GM19397 (cell line): ENCODE measurements around the gene GNAS-AS1.

Experiments
- ATAC-seq: cut with Tn5 transposase; IDR thresholded peaks from one replicate; pipeline ENCODE4 v1.9.1; 2021; ENCODE audit warnings: mild to moderate bottlenecking, moderate library complexity; ENCODE audit not compliant: unreplicated experiment

Gene GNAS-AS1

DNA sequence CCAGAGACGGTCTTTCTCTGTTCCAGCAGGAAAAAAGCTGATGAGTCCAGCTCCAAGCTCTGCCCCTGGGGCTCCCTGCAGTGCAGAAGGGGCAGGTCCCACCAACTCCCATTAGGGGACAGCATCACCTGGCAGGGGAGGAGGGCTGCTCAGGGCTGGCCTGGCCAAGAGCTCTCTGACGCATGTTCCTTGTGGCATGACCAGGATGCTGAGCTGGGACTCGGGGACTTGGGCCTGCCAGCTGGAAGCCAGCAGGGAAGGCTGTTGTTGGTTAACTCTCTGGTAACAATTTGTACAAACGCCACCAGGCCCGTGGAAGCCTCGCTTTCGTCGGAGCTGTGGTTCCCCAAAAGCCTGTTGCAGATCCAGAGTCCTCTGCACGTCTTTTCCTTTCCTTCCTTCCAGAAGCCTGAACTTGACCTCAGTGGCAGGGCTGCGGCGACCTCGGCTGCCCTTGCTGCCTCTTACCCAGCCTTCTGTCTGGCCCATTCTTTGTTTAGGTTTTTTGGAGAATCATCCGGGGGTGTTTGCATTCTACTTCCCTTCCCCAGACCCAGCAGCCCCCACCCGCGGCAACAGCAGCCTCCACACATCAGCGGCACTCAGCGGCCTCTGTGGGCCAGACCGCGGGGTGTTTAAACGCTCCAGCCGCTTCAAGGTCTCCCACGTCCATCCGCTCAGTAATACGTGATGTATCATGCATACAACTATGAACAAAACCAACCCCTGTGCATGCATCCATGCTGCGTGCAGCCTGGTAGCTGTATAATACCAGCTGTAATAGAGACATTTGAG lies 63.3 kb downstream of the GNAS-AS1 start:
- ATAC-seq = no peak

DNA sequence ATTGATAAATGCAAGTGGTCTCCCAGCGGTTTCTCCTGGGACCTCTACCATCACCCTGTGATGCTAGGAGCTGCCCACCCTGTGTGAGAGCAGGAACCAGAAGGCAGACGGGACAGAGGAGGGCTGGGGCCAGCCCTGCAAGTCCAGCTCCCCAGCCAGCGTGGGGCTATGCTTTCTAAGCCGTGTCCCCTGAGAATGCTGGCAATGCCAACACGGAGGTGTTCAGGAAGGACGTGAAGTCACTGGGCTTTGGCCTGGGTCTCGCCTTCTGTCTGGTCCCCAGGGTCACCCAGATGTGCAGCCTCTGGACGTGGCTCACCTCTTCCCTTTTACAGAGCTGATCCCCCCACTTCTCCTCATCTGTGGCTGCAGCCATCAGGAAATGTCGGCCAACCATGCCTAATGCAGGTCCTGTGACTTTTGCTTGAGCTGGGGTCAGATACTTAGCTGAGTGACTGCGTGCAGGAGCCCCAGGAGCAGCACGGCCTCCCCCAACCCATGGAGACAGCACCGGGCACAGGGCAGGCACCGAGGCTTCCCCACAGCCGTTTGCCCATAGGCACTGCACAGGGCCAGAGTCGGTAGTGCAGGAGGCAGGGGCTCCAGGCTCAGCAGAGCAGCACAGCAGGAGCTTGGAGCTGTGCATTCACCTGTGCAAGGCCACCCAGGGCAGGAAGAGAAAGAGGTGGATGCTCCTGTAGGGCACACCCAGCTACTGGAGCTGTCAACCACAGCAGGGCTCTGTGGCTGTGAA lies 66.2 kb downstream of the GNAS-AS1 start:
- ATAC-seq = no peak

DNA sequence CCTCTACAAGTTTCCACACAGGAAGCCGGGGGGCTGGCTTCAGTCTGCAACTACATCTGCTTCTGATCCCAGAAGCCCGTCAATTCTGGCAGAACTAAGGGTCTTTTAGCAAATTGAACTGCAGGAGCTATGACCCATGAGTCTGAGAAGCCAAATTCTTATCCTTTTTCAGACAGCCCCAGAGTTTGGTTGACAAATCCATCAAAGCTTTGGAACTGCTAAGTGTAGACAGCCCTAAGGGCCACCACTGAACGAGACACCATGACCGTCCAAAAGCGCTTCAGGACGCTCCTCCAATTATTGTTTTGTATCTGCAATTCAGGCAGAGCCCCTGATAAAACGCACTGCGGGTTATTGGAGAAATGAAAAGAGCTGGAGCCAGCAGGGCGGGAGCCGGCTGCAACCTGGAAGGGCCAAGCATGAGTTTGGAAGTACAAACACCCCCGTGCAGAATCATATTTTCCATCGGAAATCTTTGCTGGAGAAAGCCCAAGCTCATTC lies 67.1 kb downstream of the GNAS-AS1 start:
- ATAC-seq = no peak

DNA sequence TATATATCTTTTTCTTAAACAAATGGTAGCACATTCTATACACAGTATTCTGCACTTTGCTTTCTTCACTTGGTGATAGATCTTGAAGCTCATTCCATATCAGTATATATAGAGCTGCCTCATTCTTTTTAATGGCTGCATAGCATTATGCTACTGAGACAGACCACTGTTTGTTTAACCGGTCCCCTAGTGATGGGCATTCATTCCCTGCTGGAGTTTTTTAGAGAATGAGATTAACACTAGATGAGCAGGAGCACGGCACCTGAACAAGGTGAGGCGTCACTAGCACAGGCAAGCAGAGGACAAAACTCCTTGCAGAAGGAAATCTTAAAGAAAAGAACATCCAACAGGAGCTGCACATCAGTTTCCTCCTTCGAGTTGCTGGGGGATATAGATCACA lies 69.6 kb downstream of the GNAS-AS1 start:
- no peak for ATAC-seq

DNA sequence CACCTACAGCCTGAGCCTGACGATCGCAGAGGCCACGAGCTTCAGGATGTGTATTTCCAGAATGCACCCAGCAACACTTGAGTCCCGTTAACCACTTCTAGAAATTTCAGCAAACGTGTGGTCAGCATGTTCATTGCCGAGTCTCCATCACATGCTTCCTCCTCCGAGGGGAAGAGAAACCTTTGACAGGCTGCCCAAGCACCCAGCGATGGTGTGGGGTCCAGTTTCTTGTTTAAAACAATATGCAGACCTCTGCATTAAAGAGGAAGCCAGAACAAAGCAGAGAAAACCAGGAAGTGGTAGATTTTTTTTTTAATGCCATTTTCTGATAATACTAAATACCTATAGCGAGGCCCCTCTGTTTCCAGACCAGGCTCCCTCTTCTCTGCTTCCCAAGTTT lies 71.9 kb downstream of the GNAS-AS1 start:
- no peak for ATAC-seq

DNA sequence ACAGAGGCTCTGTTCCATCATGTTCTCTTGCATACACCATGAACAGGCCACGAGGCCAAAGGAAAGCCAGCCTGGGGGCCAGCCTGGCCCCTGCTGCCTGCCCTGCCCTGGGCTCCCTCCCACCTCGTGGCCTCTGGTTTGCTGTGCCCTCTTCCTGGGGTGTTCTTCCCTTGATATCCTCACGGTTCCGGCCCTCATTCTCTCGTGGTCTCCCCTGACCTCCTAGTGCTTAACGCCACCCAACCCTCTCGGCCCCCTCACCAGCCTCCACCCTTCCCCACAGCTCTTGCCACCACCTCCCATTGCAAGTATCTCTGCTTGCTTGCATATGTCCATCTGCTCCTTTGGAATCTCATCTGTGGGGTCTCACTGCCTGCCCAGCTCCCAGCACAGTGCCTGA lies 73.0 kb downstream of the GNAS-AS1 start:
- no peak for ATAC-seq

DNA sequence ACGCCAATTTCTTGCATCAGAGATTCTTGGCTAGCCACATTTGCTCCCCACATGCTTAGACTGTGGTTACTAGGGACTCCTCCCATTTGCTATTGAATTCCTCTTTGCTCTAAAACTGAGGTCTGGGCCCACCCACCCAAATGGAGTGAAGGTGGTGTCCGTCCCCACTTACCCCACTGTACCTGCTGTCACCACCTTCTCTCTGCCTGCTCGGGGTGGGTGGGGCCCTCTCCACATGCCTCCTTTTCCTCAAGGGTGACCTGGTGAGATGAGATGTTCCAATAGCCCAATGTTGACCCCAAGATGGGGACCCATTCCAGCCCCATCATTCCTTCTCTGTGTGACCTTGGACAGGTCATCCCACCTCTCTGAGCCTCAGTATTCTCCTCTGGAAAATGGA lies 74.6 kb downstream of the GNAS-AS1 start:
- no peak for ATAC-seq

DNA sequence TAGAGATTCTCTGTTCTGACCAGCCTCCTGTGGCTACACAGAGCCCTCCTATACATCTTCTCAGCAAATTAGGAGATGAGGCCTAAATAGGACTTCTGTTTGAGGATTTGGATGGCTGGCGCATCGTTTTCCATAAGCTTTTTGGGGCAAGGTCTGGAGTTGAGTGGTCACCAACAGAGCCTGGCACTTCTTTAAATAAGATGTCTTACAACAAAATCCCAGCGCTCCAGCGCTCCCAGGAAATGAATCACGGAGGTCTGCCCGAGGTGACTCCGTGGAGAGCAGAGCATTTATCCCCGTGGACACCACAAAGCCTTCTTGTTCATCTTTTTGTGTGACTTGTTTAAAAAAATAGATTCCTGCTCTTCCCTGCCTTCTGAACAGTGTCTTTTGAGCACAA lies 75.3 kb downstream of the GNAS-AS1 start:
- no peak for ATAC-seq

DNA sequence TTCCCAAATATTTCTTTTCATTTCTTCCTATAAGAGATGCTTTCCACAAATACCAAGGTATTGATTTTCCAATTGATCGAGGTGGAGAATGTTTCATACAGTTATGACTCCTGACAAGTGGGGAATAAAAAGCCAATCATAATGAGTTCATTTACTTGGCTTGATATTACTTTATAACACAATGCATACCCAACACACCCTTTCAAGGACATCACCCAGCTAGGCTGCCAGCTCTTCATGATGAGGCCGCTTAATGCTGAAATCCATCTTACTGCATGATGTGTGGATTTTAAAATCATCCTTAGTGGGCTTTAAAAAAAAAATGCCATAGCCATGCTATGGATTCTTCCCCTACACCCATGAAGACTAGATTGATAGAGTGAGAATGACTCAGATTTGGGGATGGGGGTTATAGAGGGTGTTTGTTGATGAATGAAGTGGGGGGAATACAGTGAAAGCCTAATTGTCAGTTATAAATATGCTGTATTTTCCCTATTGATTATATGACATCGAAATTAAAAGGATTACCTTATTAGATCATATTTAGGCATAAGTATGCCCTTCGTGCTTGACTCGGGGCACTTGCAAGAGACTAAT lies 75.9 kb downstream of the GNAS-AS1 start:
- ATAC-seq = no peak

DNA sequence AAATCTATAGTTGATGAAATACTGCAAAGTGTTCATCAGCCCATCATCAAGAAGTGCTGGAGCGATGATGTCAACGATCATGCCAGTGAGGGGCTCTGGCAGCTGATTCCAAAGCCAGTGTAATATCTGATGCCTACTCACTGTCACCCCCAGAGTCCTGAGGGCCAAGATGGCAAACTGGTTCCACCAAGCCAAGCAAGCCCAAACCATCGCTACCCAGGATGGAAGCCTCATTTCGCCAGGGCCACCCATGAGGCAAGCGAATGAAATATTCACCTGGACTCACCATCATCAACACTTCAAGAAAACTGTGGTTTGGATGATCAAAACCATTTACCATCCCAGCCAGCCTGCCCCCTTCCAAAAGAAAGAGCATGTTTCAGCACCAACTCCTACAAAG lies 76.5 kb downstream of the GNAS-AS1 start:
- ATAC-seq = no peak

DNA sequence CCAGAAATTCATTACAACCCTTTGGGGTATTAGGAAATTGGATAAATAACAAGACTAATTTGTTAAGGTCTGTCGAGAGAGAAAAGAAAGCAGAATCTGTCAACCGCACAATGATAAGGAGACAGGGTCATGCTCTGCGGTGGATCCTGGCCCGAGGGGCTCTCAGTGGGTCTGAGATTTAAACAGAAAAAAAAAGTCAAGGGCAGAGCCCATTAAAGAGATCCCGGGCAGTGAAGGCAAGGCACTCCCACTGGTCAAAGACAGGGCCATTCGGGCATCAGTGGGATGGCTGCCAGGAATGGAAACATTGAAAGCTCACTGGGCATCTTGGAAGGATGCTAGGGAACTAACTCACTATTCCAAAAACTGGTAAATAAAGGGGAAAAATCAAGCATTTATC lies 77.9 kb downstream of the GNAS-AS1 start:
- ATAC-seq = no peak
